CMK (cell line): Measurements from ENCODE around the gene RCOR3.
"Not testable (repeated sequence)": the region's sequence is repeated elsewhere in the genome, so short reads cannot be mapped to it uniquely, and the experiment has no call there.

Experiments used
- DNase-seq: peaks from one replicate; pipeline ENCODE4 v3.0.0-alpha.2; 2010; ENCODE audit warnings: low read depth

RCOR3 gene

DNA sequence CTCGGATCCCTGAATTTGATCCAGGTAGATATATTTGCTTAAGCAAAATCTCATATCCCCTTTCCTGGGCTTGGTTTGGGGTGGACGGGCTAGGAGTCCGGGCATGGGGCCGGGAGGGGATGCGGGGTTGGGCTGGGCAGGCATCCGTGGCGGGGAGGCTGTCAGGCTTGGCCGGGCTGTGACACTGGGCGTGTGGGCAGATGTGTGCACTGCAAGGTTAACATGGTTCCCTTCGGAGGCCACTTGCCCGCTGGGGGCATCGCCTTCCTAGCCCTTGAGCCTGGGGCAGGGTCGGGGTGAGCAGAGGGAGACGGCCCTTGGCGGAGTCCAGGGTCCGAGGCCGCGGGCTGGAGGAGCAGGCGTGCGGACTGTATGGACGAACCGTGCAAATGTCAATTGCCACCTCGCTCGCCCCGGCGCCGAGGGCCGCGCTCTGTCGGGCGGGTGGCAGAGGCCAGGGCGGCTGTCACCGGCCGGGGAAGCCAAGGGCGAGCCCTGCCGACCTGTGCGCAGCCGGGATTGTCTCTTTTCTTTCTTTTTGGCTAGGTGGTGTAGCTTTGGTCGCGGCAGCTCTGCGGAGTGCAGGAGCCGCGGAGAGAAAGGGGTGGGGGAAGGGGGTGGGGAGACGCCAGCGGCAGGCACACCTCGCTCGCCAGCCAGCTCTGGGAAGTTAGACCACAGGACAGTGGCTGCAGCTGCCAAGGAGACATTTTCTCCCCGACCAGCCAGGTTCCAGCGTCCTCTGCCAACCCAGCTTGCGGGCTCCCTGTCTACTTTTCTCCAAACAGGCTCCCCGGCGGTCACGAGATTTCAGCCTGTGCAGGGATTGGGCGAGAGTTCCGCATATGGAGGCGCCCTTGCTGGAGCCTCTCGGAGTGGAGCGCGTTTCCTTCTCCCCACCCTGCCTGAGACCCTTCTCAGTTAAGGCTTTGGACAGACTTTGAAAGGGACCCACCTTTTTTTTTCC, 1.3 kb downstream of the RCOR3 start:
- peak; percentile 50 for DNase-seq

DNA sequence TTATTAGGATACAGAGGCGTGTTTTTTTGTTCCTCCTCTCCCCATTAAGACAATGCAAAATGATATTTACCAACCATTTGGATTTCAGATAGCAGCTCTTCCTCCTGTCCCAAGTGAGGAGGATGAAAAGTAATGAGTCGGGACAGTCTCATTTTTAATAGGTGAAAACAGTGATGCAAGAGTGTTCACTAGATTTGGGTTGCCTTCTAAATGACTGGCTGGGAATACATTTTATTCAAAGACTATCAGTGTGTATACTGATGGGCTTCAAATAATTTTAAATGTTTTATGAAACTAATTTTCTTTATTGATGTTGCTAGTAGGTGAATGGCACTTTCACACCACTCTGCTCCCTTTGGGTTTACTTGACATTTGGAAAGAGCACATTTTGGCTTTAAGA, 2.1 kb downstream of the RCOR3 start:
- no peak for DNase-seq

DNA sequence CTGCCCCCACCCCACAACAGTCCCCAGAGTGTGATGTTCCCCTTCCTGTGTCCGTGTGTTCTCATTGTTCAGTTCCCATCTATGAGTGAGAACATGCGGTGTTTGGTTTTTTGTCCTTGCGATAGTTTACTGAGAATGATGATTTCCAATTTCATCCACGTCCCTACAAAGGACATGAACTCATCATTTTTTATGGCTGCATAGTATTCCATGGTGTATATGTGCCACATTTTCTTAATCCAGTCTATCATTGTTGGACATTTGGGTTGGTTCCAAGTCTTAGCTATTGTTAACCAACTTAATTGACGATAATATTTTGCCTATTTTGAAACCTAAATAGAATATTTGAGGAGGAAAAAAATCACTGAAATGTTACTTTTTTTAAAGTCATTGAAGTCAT, 3.9 kb downstream of the RCOR3 start:
- not testable (repeated sequence) for DNase-seq

DNA sequence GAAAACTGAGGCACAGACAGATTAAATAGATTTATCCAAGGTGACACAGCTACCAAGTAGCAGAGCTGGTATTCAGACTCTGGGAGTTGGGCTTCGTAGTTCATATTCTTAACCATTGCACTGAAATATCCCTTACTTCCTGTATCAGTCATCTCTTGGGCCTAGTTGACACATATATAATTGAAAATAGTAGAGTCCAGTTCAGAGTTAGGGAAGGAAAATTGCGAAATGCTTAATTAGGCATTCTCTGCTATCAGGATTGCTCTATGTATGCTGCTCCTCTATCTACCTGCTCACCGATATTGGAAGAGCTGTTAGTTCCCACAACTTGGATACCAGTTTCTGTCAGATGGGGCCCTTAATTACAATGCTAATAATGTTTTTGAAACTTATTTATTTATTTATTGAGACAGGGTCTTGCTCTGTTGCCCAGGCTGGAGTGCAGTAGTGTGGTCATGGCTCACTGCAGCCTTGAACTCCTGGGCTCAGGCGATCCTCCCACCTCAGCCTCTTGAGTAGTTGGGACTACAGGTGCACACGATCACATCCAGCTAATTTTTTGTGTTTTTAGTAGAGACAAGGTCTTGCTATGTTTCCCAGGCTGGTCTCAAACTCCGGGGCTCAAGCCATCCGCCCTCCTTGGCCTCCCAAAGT, 8.2 kb downstream of the RCOR3 start:
- no peak for DNase-seq

DNA sequence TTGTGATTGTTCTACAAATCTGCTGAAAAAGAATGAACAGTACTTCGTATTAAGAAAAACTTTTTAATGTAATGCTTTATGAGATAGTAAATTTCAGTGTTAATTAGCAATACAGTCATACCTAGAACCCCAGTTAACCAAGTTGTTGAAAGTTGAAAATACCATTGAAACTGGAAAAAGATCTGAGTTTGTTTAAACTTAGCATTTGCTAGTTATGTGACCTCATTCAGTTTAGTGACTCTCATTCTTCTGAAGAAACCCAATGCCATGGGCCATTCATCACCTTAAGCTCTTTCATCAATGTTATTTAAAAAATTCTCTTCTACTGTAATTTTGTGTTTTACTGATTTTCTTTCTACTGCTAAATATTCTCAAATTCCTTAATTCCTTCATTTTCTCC, 20.2 kb downstream of the RCOR3 start:
- DNase-seq: no peak

DNA sequence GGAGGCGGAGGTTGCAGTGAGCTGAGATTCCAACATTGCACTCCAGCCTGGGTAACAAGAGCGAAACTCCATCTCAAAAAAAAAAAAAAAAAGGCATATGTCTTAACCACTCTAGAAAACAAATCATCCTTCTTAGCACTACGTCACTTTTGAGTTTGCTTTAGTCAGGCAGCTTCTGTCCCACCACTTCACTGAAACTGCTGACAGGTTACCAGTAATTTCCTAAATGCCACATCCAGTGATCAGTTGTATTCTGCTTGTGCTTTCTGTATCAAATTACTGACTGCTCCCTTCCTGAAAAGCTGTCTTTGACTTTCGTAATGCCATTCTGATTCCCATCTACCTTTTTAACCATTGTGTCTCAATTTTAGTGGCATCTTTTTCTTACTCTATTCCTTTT, 21.7 kb downstream of the RCOR3 start:
- DNase-seq: no peak

DNA sequence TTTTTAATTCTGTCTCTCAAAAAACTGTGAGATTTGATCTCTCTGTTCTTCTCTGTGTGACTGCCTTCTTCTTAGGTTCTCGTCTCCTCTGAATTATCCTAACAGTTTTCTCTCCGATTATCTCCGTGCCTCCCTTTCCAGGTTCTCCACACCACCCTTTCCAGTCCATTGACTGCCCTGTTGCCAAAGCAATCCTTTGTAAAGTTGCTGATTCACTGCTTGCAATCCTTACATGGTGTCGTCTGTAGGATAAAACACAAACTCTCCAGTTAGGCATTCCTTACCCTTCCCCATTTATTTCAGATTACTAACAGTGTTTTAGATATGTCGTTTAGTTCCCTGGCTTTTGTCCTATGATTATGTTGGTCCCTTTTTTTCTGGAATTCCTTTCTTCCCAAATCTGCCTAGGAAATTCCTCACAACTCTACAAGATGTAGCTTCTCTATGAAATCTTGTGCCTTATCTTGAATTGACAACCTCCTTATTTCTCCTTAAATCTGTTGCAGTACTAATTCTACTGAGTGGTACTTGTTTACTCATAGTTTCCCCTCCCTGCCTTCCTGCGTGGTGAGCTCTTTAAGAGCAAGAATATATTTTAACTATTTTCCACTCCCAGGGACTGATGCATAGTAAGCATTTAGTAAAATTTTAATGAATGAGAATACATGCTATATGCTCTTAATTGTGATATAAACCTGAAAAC, 22.3 kb downstream of the RCOR3 start:
- no peak for DNase-seq

DNA sequence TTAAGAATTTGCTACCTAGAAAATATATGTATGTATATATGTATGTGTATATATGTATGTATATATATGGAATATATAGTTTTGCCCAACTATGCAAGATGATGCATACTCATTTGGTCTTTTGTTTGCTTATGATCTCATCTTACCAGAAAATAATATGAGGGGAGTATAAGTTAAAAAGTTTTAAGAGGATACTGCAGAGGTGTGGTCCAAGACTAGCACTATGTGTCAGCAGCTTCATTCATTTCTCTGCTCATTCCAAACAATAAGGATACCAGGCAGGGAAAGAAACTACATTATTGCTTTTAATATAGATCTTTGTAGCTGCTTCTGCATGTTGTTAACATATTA, 22.8 kb downstream of the RCOR3 start:
- no peak for DNase-seq

DNA sequence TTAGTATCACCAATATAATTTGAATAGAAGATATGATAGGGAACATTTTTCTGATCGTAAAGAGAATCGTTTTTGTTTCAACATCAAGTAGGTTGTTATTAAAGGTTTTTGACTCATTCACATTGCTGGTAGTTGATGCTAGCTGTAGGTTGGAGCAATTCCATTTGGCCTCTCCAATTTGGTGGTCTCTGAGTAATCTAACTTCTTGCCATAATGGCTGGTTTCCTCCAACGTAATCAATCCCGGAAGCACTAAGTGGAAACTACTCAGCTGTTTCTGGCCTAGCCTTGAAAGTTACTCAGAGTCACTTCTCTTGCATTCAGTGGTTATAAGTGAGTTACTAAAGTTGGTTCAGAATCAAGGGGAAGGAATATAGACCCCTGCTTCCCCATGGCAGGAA, 26.0 kb downstream of the RCOR3 start:
- DNase-seq: no peak

DNA sequence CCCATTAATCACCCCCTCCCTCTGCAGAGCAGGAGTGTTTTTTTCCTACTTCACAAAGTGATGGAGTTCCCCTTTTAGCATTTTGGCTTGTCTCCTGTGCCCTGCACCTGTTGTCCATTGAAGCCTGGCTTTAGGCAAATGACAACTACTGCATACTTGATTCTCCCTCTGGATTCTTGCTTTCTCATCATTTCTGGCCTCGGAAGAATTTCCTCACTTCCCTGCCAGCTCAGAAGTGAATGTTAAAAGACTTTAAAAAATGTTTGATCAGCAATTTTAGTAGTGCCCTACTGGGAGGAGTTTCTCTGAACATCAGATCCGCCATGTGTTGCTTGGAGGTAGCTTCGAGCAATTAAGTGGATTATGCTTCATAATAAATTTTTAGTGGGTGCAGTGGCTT, 28.1 kb downstream of the RCOR3 start:
- DNase-seq: no peak

DNA sequence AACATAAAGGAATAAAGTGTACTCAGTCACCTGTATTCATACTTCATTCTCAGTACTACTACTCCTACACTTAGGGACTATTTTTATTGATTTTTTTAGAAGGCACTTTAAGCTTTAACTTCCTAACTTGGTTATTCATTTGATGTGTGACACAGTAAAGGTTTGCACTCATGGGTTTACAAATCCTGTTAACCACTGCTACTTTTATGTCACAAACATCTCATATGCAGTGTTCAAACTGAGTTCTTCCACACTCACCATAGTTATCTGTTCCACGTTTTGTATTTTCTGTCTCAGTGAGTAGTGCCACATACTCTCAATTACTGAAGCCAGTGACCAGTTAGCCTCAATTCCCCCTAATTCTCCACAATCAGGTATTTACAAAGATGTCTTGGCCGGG, 33.2 kb downstream of the RCOR3 start:
- no peak for DNase-seq

DNA sequence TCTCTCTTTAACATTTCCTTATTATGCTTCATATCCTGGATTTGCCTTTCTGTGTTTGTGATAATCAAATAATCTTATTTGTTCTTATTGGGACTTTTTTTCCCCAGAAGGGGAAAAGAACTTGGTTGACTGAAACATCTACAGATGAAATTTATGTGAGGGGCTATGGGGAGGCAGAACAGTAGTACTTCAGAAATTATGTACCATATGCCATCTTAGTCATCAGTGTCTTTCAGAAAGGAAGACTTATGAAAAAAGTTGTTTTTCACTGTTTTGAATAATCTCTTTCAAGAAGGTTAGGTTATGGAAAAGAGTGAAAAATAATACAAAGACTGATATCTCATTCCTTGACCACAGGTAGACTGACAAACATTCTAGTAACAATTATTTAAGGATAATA, 37.2 kb downstream of the RCOR3 start:
- DNase-seq: no peak

DNA sequence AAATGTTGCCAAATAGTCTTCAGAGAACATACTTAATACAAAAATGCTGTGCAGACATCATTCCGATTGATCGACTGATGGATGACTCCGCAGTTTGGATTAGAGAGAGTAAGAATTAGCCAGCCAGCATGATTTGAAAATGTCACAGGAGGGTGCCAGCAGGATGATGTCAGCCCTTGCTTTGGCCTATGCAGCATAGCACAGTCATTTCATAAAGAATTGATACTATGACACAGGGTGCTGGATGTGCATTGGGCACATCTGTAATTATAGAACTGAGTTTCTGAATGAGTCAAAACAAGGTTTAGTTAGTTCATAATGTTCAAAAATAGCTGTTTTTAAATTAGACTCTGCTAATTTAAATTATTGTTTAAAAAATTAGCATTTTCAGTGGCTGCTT, 45.9 kb downstream of the RCOR3 start:
- DNase-seq: no peak

DNA sequence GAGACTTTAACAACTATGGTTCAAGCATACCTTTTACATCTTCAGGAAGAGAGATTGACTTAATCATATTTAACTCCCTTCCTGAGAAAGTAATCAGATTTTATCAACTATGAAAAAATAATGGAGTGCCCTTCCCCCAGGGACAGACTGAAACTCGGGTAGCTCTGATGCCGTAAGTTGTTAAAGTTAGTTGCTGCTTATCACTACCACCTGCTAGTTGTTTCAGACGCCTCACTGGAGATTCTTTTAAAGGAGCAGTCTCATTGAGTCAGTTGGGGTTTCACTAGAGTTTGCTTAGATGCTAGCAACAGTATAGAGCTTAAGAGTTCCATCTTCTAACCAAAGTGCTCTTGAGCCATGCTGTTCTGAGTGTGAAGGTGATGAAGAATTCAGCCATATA, 50.5 kb downstream of the RCOR3 start:
- no peak for DNase-seq

DNA sequence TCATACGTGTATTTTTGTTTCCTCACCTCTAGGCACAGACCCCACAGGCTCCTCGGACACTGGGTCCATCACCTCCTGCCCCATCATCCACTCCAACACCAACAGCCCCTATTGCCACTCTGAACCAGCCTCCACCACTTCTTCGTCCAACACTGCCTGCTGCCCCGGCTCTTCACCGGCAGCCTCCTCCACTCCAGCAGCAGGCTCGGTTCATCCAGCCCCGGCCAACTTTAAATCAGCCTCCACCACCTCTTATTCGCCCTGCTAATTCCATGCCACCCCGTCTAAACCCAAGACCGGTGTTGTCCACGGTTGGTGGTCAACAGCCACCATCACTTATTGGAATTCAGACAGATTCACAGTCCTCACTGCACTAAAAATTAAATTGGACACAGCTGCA, 54.2 kb downstream of the RCOR3 start:
- no peak for DNase-seq

DNA sequence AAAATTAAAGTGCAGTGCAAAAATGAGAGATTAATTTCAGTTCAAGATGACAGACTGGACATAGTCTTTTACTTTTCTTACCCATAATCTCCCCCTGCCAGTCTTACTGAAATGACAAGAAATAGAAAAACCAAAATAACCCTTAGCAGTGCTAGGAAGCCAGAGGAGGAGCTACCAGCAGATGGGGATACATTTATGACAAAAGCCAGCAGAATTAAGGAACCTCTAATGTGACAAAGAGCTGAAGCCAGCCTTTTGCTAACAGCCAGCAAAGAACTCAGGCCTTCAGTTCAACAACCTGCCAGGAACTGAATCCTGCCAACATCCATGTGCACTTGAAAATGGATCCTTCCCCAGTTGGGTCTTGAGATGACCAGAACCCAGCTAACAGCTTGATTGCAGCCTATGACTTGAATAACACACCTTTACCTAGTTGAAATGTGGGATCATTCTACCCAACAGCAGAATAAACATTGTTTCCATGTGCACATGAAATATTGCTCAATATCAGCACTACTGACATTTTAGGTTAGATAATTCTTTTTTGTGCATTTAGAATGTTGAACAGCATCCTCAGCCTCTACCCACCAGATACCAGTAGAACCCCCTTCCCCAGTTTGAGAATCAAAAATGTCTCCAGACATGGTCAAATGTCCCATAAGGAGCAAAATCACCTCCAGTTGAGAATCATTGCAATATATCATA, 59.6 kb downstream of the RCOR3 start:
- no peak for DNase-seq

DNA sequence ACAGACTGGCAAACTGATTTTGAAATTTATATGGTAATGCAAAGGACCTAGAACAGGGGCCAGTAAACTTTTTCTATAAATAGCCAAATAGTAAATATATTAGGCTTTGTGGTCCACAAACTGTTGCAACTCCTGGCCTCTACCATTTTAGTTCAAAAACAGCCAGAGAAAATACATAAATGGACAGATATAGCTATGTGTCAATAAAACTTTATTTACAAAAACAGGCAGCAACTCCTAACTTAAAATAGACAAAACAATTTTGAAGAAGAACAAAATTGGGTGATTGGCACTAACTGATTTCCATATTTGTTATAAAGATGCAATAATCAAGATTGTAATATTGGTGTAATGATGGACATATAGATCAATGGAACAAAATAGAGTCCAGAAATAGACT, 60.7 kb downstream of the RCOR3 start:
- DNase-seq: no peak

DNA sequence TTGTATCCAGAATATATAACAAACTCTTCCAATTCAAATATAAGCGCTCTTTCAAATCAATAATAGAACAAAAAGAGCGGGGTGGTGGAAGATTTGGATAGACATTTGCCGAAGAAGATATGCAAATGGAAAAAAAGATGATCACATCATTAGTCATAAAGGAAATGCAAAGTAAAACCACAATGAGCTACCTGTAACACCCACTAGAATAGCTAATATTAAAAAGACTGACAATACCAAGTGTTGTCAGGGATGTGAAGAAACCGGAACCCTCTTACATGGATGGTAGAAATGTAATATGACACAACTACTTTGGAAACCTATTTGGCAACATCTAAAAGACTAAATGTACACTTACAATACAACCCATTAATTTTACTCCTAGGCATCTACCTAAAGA, 61.8 kb downstream of the RCOR3 start:
- no peak for DNase-seq

DNA sequence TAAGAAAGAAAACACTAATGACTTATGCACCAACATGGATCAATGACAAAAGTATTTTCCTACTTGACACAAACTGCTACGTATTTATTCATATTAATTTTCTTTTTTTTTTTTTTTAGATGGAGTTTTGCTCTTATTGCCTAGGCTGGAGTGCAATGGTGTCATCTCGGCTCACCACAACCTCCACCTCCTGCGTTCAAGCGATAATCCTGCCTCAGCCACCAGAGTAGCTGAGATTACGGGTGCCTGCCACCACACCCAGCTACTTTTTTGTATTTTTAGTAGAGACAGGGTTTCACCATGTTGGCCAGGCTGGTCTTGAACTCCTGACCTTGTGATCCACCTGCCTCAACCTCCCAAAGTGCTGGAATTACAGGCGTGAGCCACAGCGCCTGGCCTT, 62.5 kb downstream of the RCOR3 start:
- not testable (repeated sequence) for DNase-seq

DNA sequence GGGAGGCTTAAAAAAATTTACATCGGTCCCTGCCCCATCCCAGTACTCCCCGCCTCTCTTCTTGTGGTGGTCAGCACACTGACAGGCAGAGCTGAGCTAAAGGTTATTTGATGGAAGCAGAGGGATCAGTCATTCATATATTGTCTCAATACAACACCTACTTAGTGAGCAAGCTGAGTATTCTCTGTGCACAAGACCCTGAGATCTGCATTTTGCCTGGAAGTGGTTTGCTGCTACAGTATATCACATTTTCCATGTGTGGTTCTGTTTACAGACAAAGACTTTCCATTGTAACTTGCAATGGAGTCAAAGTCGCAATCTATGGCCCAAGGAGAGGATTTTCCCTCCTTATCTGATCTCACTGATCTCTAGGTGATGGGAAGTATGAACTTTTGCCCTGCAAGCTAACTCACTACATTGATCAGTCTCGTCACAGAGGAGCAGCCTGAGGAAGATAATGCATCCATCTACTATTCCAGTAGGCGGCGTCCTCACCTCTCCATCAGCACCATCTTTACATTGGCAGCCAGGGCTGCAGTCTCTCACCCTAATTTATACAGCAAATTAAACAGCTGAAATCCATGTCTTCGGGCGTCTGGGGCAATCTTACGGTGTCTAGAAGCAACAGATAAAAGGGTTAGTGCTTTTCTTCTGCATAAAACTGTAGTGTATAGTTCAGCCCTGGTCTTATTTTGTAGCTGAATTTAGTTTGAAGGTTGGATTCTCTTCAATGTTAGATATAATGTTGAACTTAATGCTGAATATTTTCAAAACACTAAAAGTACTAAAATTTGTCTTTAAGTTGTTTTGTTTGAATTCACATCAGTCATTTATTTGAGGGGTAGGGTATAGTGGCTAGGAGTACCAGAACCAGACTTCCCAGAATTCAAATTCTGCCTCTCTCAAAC, 64.2 kb downstream of the RCOR3 start:
- DNase-seq: no peak

DNA sequence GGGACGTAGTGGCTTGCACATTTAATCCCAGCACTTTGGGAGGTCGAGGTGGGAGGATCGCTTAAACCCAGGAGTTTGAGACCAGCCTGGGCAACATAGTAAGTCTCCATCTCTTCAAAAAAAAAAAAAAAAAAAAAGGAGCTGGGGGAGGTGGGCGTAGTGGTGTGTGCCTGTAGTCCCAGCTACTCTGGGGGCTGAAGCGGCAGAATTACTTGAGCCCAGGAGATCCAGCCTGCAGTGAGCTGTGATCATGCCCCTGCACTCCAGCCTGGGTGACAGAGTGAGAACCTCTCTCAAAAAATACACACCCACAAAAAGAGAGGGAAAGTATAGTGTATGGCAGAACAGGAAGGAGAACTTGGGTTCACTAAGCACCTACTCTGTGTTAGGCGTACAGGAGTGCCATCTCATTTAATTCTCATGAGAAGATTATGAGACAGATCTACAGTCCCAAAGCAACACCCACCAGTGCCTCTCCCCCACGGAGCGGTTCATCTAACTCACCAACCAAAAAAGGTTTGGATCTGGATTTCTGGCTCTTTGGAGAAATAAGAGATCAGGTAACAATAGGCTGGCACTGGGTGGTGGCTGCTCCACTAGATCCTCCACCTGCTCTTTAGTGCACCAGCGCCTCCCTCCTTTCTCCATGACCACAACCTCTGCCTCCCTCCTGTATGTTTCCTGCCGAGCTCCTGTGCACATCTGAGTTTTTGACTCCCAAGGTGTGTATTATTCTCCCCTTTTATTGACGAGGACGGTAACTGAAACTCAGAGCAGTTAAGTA, 66.0 kb downstream of the RCOR3 start:
- no peak for DNase-seq
